LNCaP clone FGC (cell line): ENCODE results near the gene TRAP1.

Experiments used
- DNase-seq: peaks from one replicate; pipeline ENCODE4 v3.0.0-alpha.2; 2011; ENCODE audit warnings: low read depth
- H3K4me3 ChIP-seq: 2 replicates; pipeline ENCODE4 v1.5.1; 2011; ENCODE audit warnings: mild to moderate bottlenecking, low read depth, low read length, control low read depth
- CTCF ChIP-seq: IDR thresholded peaks from 2 replicates; pipeline ENCODE4 v1.5.1; 2012; ENCODE audit warnings: mild to moderate bottlenecking; ENCODE audit not compliant: control insufficient read depth, insufficient read depth; ENCODE audit errors: extremely low read depth

TRAP1 gene

GRCh38 chr16:3690470-3690928 lies 26.8 kb downstream of the TRAP1 start:
- no peak overlapping the region for H3K4me3 ChIP-seq
- peak; percentile 27 for DNase-seq
- peak; percentile 84 for TF ChIP-seq CTCF

DNA sequence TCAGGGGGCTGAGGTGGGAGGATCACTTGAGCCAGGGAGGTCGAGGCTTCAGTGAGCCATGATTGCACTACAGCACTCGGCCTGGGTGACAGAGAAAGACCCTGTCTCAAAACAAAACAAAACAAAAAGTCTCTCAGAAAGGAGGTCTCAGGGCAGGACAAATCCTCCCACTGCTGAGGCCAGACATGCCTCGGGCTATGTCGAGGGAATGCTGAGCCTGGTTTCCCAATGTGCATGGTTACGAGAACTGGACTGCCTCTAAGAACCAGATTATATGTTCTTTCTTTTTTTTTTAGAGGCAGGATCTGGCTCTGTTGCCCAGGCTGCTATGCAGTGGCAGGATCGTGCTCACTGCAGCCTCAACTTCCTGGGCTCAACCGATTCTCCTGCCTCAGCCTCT lies 27.6 kb downstream of the TRAP1 start:
- no peak overlapping the region for H3K4me3 ChIP-seq
- no peak for DNase-seq
- TF ChIP-seq CTCF = no peak

DNA sequence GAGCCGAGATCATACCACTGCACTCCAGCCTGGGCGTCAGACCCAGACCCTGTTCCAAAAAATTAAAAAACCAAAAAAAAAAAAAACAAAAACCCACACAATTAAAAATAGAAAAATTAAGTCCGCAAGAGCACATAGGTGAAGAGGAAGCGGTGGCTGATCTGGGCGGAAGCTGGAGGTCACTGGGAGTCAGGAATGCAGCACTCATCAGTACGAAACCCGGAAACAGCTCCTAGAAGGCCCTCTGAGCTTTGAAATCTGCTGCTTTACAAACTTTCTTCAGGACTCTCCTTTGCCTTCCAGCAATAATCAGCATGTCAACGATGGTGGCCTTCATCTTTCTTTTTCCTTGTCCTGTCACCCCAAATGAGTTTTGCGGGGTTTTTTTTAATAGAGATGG lies 29.5 kb downstream of the TRAP1 start:
- no peak for TF ChIP-seq CTCF
- DNase-seq = no peak
- no peak overlapping the region for H3K4me3 ChIP-seq

DNA sequence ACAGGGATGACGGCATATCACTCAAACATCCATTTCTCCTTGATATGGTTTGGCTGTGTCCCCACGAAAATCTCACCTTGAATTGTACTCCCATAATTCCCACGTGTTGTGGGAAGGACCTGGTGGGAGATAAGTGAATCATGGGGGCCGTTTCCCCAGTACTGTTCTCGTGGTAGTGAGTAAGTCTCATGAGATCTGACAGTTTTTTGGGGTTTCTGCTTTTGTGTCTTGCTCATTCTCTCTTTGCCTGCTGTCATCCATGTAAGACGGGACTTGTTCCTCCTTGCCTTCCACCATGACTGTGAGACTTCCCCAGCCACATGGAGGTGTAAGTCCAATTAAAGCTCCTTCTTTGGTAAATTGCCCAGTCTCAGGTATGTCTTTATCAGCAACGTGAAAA lies 30.3 kb downstream of the TRAP1 start:
- DNase-seq = no peak
- no peak overlapping the region for H3K4me3 ChIP-seq
- no peak for TF ChIP-seq CTCF

GRCh38 chr16:3681206-3681605 lies 36.1 kb downstream of the TRAP1 start:
- no peak for DNase-seq
- TF ChIP-seq CTCF = no peak

GRCh38 chr16:3677994-3678393 lies 39.3 kb downstream of the TRAP1 start:
- TF ChIP-seq CTCF = no peak
- DNase-seq = no peak
- H3K4me3 ChIP-seq = no peak overlapping the region

More at GRCh38 chr16:3681206-3681605, 36.1 kb downstream of the TRAP1 start:
- no peak overlapping the region for H3K4me3 ChIP-seq

DNA sequence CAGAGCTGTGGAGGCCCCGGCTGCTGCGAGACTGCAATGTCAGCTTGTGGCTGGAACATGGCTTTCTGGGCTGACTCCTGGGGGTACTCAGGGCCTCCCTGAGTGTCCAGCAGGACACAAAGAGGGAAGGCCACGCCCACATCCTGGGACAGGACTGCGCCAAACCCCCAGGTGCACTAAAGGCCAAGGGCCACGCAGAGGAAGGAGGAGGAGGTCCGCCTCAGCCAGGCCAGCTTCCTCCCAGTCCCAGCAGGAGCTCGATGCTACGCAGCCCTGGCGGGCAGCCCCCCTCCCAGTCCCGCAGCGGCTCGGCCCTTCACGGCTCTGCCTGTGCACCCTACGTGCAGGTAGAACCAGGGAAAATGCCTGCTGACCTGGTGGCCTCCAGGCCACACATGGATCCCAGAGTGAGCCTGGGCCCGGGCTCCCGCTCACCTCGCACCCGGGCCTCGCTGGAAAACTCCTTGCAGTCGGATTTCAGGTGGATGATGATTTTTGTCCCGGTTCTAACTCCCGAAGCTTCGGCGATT lies 41.7 kb downstream of the TRAP1 start:
- no peak overlapping the region for H3K4me3 ChIP-seq
- no peak for DNase-seq
- TF ChIP-seq CTCF = no peak
